GM18520 (cell line): ENCODE results near the gene CNTN4.
"Not testable (repeated sequence)": the region's sequence is repeated elsewhere in the genome, so short reads cannot be mapped to it uniquely, and the experiment has no call there.

Experiments
- ATAC-seq: cut with Tn5 transposase; IDR thresholded peaks from one replicate; pipeline ENCODE4 v1.9.1; 2021; ENCODE audit not compliant: unreplicated experiment

CNTN4 gene

DNA sequence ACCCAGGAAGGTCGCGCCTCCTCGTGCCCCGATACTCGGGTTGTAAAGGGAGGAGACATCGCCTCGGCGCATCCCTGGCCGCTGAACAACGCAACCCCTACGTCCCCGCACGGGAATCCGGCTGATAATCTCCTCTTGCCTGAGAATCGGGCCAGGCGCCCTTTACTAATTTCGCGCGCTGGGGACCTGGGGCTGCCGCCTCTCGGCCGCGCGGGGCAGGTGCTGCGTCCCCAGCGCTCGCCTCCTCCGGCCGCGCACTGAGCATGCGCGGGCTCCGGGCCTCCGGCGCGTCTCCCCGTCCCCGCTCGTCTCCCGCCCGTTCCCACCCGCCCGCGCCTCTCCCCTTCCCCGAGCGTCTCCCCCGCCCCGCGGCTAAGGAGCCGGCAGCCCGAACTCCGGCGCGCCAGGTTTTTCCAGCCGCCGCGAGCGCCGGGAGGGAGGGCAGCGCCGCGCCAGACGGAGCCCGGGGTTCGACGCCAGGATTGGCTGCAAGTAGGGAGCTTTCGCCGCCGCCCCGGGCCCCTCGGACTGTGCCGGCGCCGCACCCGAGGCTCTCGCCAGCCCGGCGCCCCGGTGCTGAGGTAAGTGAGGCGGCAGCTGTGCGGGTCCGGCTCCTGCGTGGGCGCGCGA, at the start of gene CNTN4:
CNTN4 (plus strand) TSS at position 469 of the 630 bp plus-strand sequence.
- no peak for ATAC-seq

- ATAC-seq = no peak
These were observed 37.3 kb upstream of the CNTN4 start for GRCh38 chr3:2061360-2061759.

DNA sequence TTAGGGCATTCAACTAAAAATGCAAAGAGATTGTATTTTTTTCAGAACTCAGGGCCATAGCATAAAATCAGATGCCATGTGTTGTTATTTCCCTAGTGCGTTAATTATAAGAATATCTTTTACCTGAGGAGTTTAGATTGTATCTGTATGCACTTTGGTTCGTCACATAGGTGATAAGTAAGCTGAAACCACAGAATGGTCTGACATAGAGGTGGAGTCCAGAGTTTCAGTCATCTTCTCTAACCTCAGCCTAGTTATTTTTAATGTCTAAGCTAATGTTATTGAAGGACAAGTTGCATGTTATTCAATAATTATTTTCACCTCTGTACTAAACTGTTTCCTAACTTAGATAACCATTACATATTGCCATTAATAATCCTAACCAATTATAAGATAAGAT, 27.1 kb upstream of the CNTN4 start:
- ATAC-seq = no peak

GRCh38 chr3:2078821-2079220, 19.8 kb upstream of the CNTN4 start:
- ATAC-seq = no peak

DNA sequence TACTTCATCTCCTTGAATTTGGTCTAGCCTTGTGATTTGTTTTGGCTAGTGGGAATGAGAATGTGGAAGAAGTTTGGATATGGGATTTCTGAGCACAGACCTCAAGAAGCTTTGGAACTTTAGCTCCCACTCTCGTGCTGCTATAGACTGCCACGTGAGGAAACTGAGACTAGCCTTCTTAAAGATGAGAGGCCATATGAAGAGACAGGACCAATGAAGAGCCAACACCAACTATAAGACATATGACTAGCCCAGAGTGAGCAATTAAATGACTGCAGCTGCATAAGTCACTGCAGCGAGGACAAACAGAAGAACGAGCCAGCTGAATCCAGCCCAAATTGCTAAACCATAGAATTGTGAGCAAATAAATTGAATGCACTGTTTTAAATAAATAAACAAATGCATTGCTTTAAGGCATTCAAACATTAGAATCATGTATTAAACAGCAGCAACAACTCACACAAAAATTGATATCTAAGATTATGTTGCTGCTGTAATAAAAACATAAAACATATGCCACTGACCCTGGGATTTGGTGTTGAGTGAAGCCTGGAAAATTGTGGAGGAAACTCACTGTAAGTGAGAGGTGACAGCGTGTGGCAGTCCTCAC, 15.7 kb upstream of the CNTN4 start:
- ATAC-seq = no peak

DNA sequence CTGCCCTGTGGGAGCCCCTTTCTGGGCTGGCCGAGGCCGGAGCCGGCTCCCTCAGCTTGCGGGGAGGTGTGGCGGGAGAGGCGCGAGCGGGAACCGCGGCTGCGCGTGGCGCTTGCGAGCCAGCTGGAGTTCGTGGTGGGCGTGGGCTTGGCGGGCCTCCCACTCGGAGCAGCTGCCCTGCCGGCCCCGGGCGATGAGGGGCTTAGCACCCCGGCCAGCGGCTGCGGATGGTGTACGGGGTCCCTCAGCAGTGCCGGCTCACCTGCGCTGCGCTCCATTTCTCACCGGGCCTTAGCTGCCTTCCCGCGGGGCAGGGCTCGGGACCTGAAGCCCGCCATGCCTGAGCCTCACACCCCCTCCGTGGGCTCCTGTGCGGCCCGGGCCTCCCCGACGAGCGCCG, 15.1 kb upstream of the CNTN4 start:
- ATAC-seq = not testable (repeated sequence)

DNA sequence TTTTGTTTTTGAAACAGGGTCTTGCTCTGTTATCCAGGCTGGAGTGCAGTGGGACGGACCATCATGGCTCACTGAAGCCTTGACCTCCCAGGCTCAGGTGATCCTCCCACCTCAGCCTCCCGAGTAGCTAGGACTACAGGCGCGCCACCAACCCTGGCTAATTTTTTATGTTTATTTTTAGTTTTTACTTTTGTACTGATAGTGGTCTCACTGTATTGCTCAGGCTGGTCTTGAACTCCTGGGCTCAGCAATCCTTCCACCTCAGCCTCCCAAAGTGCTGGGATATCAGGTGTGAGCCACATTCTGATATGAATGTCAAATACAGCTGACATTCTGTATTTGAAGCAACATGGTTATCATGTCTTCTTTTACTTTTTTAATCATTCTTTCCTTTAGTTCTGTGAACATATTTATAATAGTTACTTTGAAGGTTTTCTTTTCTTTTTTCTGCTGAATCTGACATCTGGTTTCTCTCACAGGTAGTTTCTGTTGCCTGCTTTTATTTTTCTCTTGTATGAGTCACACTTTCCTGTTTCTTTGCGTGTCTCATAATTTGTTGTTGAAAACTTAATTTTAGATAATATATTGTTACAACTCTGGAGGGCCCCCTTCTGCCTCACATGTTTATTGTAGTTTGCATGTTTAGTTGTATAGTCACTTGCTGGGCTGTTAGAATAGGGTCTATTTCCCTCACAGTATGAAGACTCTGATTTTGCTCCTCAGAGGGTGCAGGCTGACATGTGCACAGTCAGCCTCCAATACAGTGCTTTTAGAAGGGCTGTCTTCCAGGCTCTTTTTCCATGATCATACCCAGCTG, 8.4 kb upstream of the CNTN4 start:
- no peak for ATAC-seq

GRCh38 chr3:2092758-2093157, 5.9 kb upstream of the CNTN4 start:
- ATAC-seq = no peak

DNA sequence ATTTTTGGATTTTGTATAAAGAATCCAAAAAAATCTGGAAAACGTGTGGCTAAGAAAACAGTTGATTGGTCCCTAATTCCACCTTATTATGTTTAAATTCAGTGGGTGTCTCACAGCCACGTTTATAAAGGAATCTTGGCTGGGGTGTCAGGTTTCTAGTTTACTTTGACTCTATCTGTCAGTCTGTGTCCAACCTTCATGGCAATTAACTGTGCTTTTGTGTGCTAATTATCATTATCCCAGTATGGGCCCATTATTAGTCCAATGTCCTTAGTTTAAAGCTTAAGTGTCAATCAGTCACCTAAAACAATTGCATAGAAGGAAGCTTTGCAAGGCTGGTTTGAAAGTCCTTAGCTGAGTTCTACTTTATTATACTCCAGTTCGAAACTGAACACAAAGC, 3.7 kb upstream of the CNTN4 start:
- ATAC-seq = no peak

- ATAC-seq = no peak
These were observed 2.5 kb upstream of the CNTN4 start for GRCh38 chr3:2096216-2096615.

- ATAC-seq = no peak
These were observed 950 bp upstream of the CNTN4 start for GRCh38 chr3:2097641-2098191.

DNA sequence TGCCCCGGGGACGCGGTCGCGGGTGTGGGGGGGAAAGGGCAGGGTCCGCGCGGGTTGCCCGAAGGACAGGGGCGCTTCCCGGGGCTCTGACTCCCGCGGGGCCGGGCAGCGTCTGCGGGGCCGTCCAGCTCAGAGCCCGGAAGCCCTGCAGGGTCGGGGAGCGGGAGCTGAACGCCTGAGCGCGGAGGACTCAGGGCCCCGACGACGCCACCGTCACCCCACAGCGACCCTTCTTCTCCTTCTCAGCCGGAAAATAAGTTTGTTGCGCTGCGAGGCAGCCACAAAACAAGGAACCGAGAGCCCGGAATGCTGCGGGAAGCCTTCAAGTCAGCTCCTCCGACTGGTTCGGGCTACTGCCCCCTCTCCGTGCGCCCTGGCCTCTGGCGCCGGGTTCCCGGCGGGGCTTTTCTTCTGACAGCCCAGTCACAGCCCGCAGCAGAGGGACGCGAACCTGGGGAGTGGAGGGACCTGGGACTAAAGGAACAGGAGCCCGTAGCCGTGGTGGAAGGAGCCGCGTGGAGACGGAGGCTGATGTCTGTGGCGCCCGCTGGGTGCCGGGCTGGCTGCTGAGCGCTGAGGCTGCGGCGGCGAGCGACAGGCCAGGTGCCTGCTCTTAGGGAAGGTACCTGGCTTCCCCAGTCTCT, 484 bp downstream of the CNTN4 start:
- ATAC-seq = no peak

DNA sequence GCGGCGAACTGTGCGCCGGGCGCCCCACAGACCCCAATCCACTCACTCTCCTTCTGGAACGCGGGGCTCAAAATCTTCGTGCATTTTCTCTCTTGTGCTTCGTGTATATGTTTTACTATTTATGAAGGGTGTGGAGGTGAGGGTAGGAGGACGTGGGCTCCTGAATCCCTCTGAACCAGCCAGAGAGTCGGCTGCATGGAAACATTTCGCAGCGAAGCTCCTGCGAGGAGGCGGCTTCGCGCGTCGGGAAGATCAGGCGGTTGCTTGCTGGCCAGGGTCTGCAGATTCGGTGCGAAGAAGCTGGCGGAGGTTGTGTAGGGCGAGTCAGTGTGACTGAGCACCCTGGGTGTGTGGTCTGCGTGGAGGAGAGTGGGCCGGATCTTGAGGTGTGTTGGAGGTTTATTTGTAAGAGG, 1.1 kb downstream of the CNTN4 start:
- ATAC-seq = no peak

DNA sequence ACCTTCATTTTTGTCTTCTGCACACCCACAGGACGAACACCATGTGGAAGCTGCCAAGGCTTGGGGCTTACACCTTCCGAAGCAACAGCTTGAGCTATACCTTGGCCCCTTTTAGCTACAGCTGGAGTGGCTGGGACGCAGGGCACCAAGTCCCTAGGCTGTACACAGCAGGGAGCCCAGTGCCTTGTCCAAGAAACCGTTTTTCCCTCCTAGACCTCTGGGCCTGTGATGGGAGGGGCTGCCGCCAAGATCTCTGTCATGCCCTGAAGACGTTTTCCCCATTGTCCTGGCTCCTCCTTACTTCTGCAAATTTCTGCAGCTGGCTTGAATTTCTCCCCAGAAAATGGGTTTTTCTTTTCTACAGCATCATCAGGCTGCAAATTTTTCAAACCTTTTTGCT, 7.8 kb downstream of the CNTN4 start:
- no peak for ATAC-seq

GRCh38 chr3:2110597-2111117, 12.0 kb downstream of the CNTN4 start:
- no peak for ATAC-seq

- ATAC-seq = no peak
These were observed 16.1 kb downstream of the CNTN4 start for GRCh38 chr3:2114617-2115275.

DNA sequence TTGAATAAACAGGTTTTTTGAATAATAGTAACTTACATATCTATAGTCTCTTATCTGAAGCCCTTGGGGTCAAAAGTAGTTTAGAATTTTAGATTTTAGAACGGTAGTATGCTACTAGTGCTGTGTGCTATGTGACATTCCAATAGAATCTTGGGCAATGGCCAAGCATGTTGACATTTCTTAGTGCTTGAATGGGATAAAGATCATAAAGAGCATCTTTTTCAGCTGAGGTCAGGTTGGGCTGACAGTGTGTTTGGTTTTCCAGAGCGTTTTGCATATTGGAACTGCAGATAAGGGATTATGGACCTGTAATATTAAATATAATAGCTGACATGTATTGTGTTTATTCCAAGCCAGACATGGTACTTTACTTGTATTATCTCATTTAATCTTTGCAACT, 32.1 kb downstream of the CNTN4 start:
- no peak for ATAC-seq

- ATAC-seq = no peak
These were observed 34.5 kb downstream of the CNTN4 start for GRCh38 chr3:2133146-2133545.

GRCh38 chr3:2137651-2138050, 39.0 kb downstream of the CNTN4 start:
- no peak for ATAC-seq

- ATAC-seq = no peak
These were observed 42.8 kb downstream of the CNTN4 start for GRCh38 chr3:2141482-2141881.
